Melanocyte of skin (primary cell): Measurements from ENCODE around the gene SDK2. TPM values are rescaled to one million over a fixed set of nuclear protein-coding genes. Genes with fewer than 3 reads are reported as not detected.

Source experiments
- total RNA-seq, 2 donors: library from RNA; depleted of rRNA; stranded (reverse); fragments of >200 nt; gene quantifications; 2 replicates each; pipeline ENCODE4 v1.2.3, GENCODE V29; 2012

Gene SDK2, protein sequence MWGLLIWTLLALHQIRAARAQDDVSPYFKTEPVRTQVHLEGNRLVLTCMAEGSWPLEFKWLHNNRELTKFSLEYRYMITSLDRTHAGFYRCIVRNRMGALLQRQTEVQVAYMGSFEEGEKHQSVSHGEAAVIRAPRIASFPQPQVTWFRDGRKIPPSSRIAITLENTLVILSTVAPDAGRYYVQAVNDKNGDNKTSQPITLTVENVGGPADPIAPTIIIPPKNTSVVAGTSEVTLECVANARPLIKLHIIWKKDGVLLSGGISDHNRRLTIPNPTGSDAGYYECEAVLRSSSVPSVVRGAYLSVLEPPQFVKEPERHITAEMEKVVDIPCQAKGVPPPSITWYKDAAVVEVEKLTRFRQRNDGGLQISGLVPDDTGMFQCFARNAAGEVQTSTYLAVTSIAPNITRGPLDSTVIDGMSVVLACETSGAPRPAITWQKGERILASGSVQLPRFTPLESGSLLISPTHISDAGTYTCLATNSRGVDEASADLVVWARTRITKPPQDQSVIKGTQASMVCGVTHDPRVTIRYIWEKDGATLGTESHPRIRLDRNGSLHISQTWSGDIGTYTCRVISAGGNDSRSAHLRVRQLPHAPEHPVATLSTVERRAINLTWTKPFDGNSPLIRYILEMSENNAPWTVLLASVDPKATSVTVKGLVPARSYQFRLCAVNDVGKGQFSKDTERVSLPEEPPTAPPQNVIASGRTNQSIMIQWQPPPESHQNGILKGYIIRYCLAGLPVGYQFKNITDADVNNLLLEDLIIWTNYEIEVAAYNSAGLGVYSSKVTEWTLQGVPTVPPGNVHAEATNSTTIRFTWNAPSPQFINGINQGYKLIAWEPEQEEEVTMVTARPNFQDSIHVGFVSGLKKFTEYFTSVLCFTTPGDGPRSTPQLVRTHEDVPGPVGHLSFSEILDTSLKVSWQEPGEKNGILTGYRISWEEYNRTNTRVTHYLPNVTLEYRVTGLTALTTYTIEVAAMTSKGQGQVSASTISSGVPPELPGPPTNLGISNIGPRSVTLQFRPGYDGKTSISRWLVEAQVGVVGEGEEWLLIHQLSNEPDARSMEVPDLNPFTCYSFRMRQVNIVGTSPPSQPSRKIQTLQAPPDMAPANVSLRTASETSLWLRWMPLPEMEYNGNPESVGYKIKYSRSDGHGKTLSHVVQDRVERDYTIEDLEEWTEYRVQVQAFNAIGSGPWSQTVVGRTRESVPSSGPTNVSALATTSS (N-terminal part only)
- under 1 TPM in 1 of 2 donors, not detected in 1; under 0.01 TPM for total RNA-seq

DNA sequence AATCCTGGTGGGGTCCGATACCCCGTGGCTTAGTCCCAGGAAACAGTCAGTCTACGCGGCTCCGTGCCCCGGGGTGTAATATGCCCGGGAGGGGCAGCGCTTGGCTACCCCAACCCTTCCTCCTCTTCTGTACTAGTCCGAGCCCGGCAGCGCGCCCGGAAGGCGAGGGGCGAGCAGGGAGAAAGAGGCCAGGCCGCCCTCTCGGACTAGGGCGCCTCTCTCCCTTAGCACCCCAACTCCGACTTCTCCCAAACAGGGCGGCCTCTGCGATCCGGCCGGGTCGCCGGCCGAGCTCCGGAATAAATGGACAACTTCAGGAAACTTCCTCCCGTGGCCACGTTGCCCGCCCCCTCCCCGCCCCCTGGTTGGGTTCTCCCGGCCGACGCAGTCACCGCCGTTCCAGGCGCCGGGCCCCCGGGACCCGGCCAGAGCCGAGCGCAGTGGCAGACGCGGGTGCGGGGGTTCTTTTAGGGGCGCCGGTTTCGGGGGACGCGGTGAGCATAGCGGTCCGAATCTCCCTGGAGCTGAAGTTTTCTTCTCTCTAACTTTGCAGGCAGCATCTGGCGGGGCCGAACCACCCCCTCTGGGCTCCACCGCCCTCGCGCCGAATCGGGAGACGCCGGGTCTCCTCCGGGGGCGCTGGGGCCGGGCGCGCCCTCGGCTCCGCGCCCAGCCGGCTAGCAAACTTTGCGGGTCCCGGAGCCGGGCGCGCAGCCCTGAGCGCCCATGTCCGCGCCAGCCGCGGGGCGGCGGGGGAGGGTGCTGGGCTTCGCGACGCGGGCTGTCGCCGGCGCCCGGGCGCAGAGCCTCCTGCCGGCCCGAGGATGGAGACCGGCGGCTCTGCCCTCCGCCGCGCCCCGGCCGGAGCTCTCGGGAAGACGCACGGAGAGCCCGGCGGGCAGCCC is at the start of gene SDK2:
SDK2 (minus strand) TSS at position 301 of the 905 bp plus-strand sequence. CDS start 357 bp downstream, outside the sequence.

DNA sequence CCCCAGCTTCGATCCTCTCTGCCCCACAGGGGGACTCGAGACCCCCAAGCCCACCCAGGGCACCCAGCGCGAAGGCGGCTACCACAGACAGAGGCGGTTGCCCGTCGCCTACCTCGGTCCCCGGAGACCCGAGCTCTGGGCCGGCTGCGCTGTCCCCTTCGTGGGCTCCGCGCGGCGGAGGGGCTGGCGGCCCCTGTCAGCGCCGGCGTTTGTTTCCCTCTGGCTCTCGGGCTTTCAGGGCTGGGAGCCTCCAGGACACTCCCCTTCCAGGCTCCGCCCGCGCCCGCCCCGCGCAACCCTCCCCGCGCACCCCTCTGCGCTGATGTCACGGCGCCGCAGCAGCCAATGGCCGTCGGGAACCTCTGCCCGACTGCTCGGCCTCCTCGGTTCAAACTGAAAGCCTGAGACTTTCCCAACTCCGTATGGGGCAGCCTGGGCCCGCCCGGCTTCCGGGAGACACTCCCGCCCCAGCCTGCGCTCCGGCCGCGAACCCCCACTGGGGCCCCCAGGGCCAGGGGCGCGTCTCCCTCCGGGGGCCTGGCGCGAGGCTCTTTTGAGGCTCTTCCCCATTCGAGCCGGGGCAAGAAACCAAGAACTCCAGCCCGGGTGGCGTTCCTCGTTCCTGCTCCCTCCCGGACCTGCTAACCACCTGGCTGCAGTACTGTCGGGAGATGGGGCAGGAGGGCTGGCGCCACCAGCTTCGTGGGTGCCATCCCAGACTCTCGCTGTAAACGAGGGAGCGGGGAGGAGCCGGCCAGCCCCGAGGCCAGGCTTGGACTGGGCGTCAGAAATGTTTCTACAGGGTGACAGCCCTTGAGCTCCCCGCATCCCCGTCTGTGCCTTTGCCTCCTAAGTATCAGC is 332.2 kb downstream of the SDK2 start, which contains the start of gene CDC42EP4:
CDC42EP4 (minus strand) TSS at position 221 of the 861 bp plus-strand sequence. CDS start 25,501 bp downstream, outside the sequence.

